Measurements from ENCODE around the gene CARD11. TPM values are rescaled to one million over a fixed set of nuclear protein-coding genes. Genes with fewer than 3 reads are reported as not detected.
"Not testable (repeated sequence)": the region's sequence is repeated elsewhere in the genome, so short reads cannot be mapped to it uniquely, and the experiment has no call there.

The CARD11 gene
- total RNA-seq, 5 donors from 2014 or later (not counting 1 experiment from before 2014, with no cell fraction given), result 105 to 142 (median 132) TPM

DNA sequence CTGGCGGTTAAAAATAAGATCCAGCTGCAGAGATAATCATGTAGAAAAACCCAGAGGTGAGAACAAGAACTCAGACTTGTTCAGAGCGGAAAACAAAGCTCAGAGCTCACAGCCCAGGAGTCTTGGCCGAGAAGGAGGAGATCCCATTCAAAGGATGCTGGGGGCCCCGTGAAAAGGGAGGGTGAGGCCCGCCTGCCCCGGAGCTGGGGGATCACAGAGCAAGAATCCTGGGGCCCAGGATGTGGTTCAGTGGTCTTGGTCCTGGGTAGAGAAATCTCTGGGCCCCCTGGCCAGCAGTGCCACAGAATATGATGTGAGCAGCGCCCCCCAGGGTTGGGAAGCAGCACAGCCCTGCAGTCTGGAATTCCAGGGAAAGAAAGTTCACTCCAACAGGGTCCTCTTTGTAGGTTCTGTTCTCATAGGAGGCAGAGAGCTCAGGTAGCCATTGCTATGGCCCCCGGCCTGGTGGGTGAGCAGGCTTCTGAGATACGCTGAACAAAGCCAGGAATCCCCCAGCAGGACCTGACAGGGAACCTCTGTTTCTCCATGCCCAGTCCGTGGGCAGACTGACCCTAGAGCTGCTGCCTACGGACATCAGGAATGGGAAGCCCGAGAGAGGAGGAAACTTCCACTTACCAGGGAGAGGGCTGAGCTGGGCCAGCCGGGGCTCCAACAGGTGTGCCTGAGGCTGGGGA lies 121.9 kb downstream of the CARD11 start:
- H3K27me3 ChIP-seq (replicated peaks in 1 of 2; ENCODE audit: control insufficient read depth in 2 of 2, extremely low read depth in 1 of 2, insufficient read depth in 2 of 2, low read length in 1 of 2), result no peaks in the 10 kb centered on the region
- Mint-ChIP-seq H3K4me3 (no peak overlapping the region), H3K9me3 (peaks cover 0 to 8% (median 0%) of the 10 kb centered on the region in 3 donors), H3K27me3 (no peaks in the 10 kb centered on the region), H3K36me3 (peaks cover 53% of the 10 kb centered on the region), H3K4me1 (no peaks in the 10 kb centered on the region), H3K27ac (no peak overlapping the region)
- CTCF ChIA-PET, result interaction anchor here in 1 of 2 donors (0.5 kb wide), 1 partner anchor 14 kb away, joined by 3 read pairs; no protein-coding TSS in a partner anchor
- H3K36me3 ChIP-seq (ENCODE audit: control insufficient read depth in 2 of 2, extremely low read depth in 1 of 2, insufficient read depth in 1 of 2, low read length in 1 of 2), result peaks cover 36 to 89% of the 10 kb centered on the region in 2 donors
- DNase-seq, result no peak
- no peak overlapping the region for H3K4me3 ChIP-seq (ENCODE audit: control insufficient read depth in 1 of 2, extremely low read depth in 1 of 2, low read length in 1 of 2)
- WGBS (ENCODE audit: insufficient coverage), result 94% methylated on average over 13 of the region's 13 CpGs
- POLR2A ChIA-PET, result no interaction called here
- H3K27ac ChIP-seq (ENCODE audit: low read length), result no peak overlapping the region
- H3K4me1 ChIP-seq (ENCODE audit: control insufficient read depth in 1 of 2, extremely low read depth in 1 of 2, insufficient read depth in 2 of 2, low read length in 2 of 2), result no peaks in the 10 kb centered on the region
- no peaks in the 10 kb centered on the region for H3K9me3 ChIP-seq
- ATAC-seq (replicated peaks in 1 of 4), result no peak

DNA sequence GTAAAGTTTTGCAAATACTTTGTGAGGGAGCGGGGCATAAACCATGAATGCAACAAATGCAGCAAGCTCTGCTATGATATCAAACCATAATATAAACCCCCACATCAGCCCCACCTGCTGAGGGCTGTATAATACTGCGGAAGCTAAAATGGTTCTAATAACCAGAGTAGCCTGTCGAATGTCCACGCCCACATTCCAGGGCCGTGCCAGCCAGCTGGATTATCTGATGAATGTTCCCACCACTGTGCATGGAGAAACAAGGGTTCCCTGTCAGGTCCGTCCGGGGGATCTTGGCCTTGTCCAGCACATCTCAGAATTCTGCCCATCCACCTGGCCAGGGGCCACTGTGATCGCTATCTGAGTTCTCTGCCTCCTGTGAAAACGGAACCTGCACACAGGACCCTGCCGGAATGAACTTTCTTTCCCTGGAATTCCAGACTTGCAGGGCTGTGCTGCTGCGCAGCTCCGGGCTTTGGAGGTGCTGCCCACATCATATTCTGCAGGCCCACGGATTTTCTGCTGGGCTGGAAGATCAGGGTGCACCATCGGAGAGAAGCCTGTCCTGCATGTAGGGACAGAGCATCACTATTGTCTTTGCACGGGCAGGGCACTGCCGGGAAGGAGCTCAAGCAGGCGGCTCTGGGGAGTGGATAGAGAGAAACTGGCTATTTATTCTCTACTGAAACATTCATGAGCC lies 122.6 kb downstream of the CARD11 start:
- no peaks in the 10 kb centered on the region for H3K9me3 ChIP-seq
- peaks cover 0 to 8% (median 0%) of the 10 kb centered on the region in 3 donors for H3K9me3 Mint-ChIP-seq
- H3K27me3 Mint-ChIP-seq, result no peaks in the 10 kb centered on the region
- no peaks in the 10 kb centered on the region for H3K27me3 ChIP-seq (replicated peaks in 1 of 2; ENCODE audit: control insufficient read depth in 2 of 2, extremely low read depth in 1 of 2, insufficient read depth in 2 of 2, low read length in 1 of 2)
- 97% methylated on average over 14 of the region's 17 CpGs for WGBS (ENCODE audit: insufficient coverage)
- no peak overlapping the region for H3K4me3 Mint-ChIP-seq
- H3K4me1 Mint-ChIP-seq, result no peaks in the 10 kb centered on the region
- H3K36me3 ChIP-seq (ENCODE audit: control insufficient read depth in 2 of 2, extremely low read depth in 1 of 2, insufficient read depth in 1 of 2, low read length in 1 of 2), result peaks cover 36 to 88% of the 10 kb centered on the region in 2 donors
- no peak overlapping the region for H3K27ac Mint-ChIP-seq
- H3K4me3 ChIP-seq (ENCODE audit: control insufficient read depth in 1 of 2, extremely low read depth in 1 of 2, low read length in 1 of 2), result no peak overlapping the region
- DNase-seq, result no peak
- no peaks in the 10 kb centered on the region for H3K4me1 ChIP-seq (ENCODE audit: control insufficient read depth in 1 of 2, extremely low read depth in 1 of 2, insufficient read depth in 2 of 2, low read length in 2 of 2)
- ChIA-PET POLR2A (no interaction called here), CTCF (interaction anchor here in 1 of 2 donors (0.5 kb wide), 1 partner anchor 13 kb away, joined by 3 read pairs; no protein-coding TSS in a partner anchor)
- peaks cover 53% of the 10 kb centered on the region for H3K36me3 Mint-ChIP-seq
- no peak for ATAC-seq (replicated peaks in 1 of 4)
- H3K27ac ChIP-seq (ENCODE audit: low read length), result no peak overlapping the region

- H3K4me1 ChIP-seq (ENCODE audit: control insufficient read depth in 1 of 2, extremely low read depth in 1 of 2, insufficient read depth in 2 of 2, low read length in 2 of 2); H3K9me3 Mint-ChIP-seq; H3K4me3 ChIP-seq (ENCODE audit: control insufficient read depth in 1 of 2, extremely low read depth in 1 of 2, low read length in 1 of 2); DNase-seq; CTCF ChIA-PET; H3K27ac ChIP-seq (ENCODE audit: low read length); H3K27ac Mint-ChIP-seq; ATAC-seq (replicated peaks in 1 of 4); H3K4me1 Mint-ChIP-seq; H3K4me3 Mint-ChIP-seq; H3K27me3 ChIP-seq (replicated peaks in 1 of 2; ENCODE audit: control insufficient read depth in 2 of 2, extremely low read depth in 1 of 2, insufficient read depth in 2 of 2, low read length in 1 of 2); H3K9me3 ChIP-seq; H3K27me3 Mint-ChIP-seq; POLR2A ChIA-PET: not testable (repeated sequence)
- H3K36me3 ChIP-seq (ENCODE audit: control insufficient read depth in 2 of 2, extremely low read depth in 1 of 2, insufficient read depth in 1 of 2, low read length in 1 of 2), result peaks cover 37 to 91% of the 10 kb centered on the region in 2 donors
- H3K36me3 Mint-ChIP-seq, result peaks cover 52% of the 10 kb centered on the region
- no CpG with 5 or more reads among the region's 2 CpGs for WGBS (ENCODE audit: insufficient coverage)
Observed at GRCh38 chr7:2920480-2920879, 123.2 kb downstream of the CARD11 start.

- no peaks in the 10 kb centered on the region for H3K27me3 ChIP-seq (replicated peaks in 1 of 2; ENCODE audit: control insufficient read depth in 2 of 2, extremely low read depth in 1 of 2, insufficient read depth in 2 of 2, low read length in 1 of 2)
- CTCF ChIA-PET, result no interaction called here
- Mint-ChIP-seq H3K27me3 (no peaks in the 10 kb centered on the region), H3K36me3 (peaks cover 49% of the 10 kb centered on the region), H3K4me1 (no peaks in the 10 kb centered on the region), H3K27ac (no peak overlapping the region), H3K9me3 (peaks cover 0 to 8% (median 0%) of the 10 kb centered on the region in 3 donors), H3K4me3 (no peak overlapping the region)
- WGBS (ENCODE audit: insufficient coverage), result no CpG with 5 or more reads among the region's 4 CpGs
- H3K27ac ChIP-seq (ENCODE audit: low read length), result no peak overlapping the region
- H3K4me3 ChIP-seq (ENCODE audit: control insufficient read depth in 1 of 2, extremely low read depth in 1 of 2, low read length in 1 of 2), result no peak overlapping the region
- no peaks in the 10 kb centered on the region for H3K9me3 ChIP-seq
- H3K36me3 ChIP-seq (ENCODE audit: control insufficient read depth in 2 of 2, extremely low read depth in 1 of 2, insufficient read depth in 1 of 2, low read length in 1 of 2), result peaks cover 39 to 91% of the 10 kb centered on the region in 2 donors
- ATAC-seq (replicated peaks in 1 of 4), result no peak
- POLR2A ChIA-PET, result no interaction called here
- no peak for DNase-seq
- H3K4me1 ChIP-seq (ENCODE audit: control insufficient read depth in 1 of 2, extremely low read depth in 1 of 2, insufficient read depth in 2 of 2, low read length in 2 of 2), result no peaks in the 10 kb centered on the region
Observed at GRCh38 chr7:2920041-2920440, 123.6 kb downstream of the CARD11 start.

- CTCF ChIA-PET, result no interaction called here
- WGBS (ENCODE audit: insufficient coverage), result 98% methylated on average over 19 of the region's 19 CpGs
- Histone ChIP-seq H3K9me3 (no peaks in the 10 kb centered on the region), H3K4me3 (ENCODE audit: control insufficient read depth in 1 of 2, extremely low read depth in 1 of 2, low read length in 1 of 2) (no peak overlapping the region), H3K36me3 (ENCODE audit: control insufficient read depth in 2 of 2, extremely low read depth in 1 of 2, insufficient read depth in 1 of 2, low read length in 1 of 2) (peaks cover 38 to 88% of the 10 kb centered on the region in 2 donors), H3K4me1 (ENCODE audit: control insufficient read depth in 1 of 2, extremely low read depth in 1 of 2, insufficient read depth in 2 of 2, low read length in 2 of 2) (no peaks in the 10 kb centered on the region), H3K27me3 (replicated peaks in 1 of 2; ENCODE audit: control insufficient read depth in 2 of 2, extremely low read depth in 1 of 2, insufficient read depth in 2 of 2, low read length in 1 of 2) (no peaks in the 10 kb centered on the region), H3K27ac (ENCODE audit: low read length) (no peak overlapping the region)
- Mint-ChIP-seq H3K4me3 (no peak overlapping the region), H3K9me3 (peaks cover 0 to 8% (median 0%) of the 10 kb centered on the region in 3 donors), H3K27ac (no peak overlapping the region), H3K4me1 (no peaks in the 10 kb centered on the region), H3K36me3 (peaks cover 49% of the 10 kb centered on the region), H3K27me3 (no peaks in the 10 kb centered on the region)
- DNase-seq, result no peak
- POLR2A ChIA-PET, result no interaction called here
- ATAC-seq (replicated peaks in 1 of 4), result no peak
Observed at GRCh38 chr7:2919256-2919655, 124.4 kb downstream of the CARD11 start.

DNA sequence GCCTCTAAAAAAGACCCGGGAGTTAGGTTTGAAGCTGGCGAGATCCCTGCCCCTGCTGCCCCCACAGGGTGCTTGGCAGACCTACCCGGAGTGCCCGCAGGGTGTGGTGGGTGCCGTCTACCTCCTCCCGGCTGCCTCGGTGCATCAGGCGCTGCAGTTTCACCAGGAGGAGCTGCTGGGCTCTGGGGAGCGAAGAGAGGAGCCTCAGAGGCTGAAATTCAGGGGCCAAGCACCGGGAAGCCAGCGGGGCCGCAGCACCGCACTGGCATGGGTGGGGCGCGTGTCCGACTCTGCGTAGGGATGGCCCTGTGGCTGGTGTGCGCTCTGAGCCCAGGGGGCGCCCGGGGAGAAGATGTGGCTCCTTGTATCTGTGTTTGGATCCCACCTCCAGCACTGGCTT lies 125.3 kb downstream of the CARD11 start:
- H3K4me1 ChIP-seq (ENCODE audit: control insufficient read depth in 1 of 2, extremely low read depth in 1 of 2, insufficient read depth in 2 of 2, low read length in 2 of 2), result no peaks in the 10 kb centered on the region
- H3K9me3 Mint-ChIP-seq, result peaks cover 0 to 8% (median 0%) of the 10 kb centered on the region in 3 donors
- DNase-seq, result no peak
- H3K36me3 ChIP-seq (ENCODE audit: control insufficient read depth in 2 of 2, extremely low read depth in 1 of 2, insufficient read depth in 1 of 2, low read length in 1 of 2), result peaks cover 43 to 88% of the 10 kb centered on the region in 2 donors
- H3K27me3 Mint-ChIP-seq, result no peaks in the 10 kb centered on the region
- ChIA-PET CTCF (no interaction called here), POLR2A (no interaction called here)
- 98% methylated on average over 20 of the region's 20 CpGs for WGBS (ENCODE audit: insufficient coverage)
- H3K4me3 ChIP-seq (ENCODE audit: control insufficient read depth in 1 of 2, extremely low read depth in 1 of 2, low read length in 1 of 2), result no peak overlapping the region
- no peak for ATAC-seq (replicated peaks in 1 of 4)
- H3K27ac Mint-ChIP-seq, result no peak overlapping the region
- no peaks in the 10 kb centered on the region for H3K4me1 Mint-ChIP-seq
- no peak overlapping the region for H3K4me3 Mint-ChIP-seq
- peaks cover 49% of the 10 kb centered on the region for H3K36me3 Mint-ChIP-seq
- H3K27me3 ChIP-seq (replicated peaks in 1 of 2; ENCODE audit: control insufficient read depth in 2 of 2, extremely low read depth in 1 of 2, insufficient read depth in 2 of 2, low read length in 1 of 2), result no peaks in the 10 kb centered on the region
- no peaks in the 10 kb centered on the region for H3K9me3 ChIP-seq
- no peak overlapping the region for H3K27ac ChIP-seq (ENCODE audit: low read length)

All from T-cell (primary cell).